Adrenal gland (tissue), 5 donors: ENCODE measurements around the gene ODAD3.

Experiments used
- POLR2A ChIP-seq, 2 donors: fragments of 450-650 bp; IDR thresholded peaks; one replicate each; pipeline ENCODE4 v1.6.1; 2017; ENCODE audit warnings: antibody characterized with exemption in 2 of 2, mild to moderate bottlenecking in 2 of 2, moderate library complexity in 1 of 2
- TF ChIP-seq, protein P1 (sequence below), 6 experiments: fragments of 450-650 bp in 4 of 6; fragments of 200-600 bp in 2 of 6; sonication (generic) in 1 of 6; IDR thresholded peaks; 1 replicate in 5 of 6; 2 replicates in 1 of 6; pipeline versions ENCODE4 v1.5.1 to v1.8.0; 2016 to 2021; ENCODE audit warnings: antibody characterized with exemption in 6 of 6, mild to moderate bottlenecking in 2 of 6, moderate library complexity in 1 of 6
- donor health status: DM: no; HTN: no; CAD: no.

- TF ChIP-seq, protein P1, sequence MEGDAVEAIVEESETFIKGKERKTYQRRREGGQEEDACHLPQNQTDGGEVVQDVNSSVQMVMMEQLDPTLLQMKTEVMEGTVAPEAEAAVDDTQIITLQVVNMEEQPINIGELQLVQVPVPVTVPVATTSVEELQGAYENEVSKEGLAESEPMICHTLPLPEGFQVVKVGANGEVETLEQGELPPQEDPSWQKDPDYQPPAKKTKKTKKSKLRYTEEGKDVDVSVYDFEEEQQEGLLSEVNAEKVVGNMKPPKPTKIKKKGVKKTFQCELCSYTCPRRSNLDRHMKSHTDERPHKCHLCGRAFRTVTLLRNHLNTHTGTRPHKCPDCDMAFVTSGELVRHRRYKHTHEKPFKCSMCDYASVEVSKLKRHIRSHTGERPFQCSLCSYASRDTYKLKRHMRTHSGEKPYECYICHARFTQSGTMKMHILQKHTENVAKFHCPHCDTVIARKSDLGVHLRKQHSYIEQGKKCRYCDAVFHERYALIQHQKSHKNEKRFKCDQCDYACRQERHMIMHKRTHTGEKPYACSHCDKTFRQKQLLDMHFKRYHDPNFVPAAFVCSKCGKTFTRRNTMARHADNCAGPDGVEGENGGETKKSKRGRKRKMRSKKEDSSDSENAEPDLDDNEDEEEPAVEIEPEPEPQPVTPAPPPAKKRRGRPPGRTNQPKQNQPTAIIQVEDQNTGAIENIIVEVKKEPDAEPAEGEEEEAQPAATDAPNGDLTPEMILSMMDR (IDR thresholded peaks at IDR 0.05): no peak
- TF ChIP-seq POLR2A (IDR thresholded peaks at IDR 0.05): peak in 1 of 2 donors; percentile 73
These were observed 60.3 kb downstream of the ODAD3 start, which contains the start of gene SWSAP1 for GRCh38 chr19:11374433-11375142.
